ENCODE measurements around the gene SLC22A23.

GRCh38 chr6:3306848-3307247 is 150.0 kb downstream of the SLC22A23 start:
- TF ChIP-seq CTCF (IDR thresholded peaks at IDR 0.05) (no peak), EZH2 (IDR thresholded peaks at IDR 0.05; ENCODE audit: borderline replicate concordance, insufficient read depth, low read depth, low read length, poor library complexity, severe bottlenecking) (no peak)
